ENCODE results near the gene SHROOM1.

GRCh38 chr5:132856011-132856410 is 25.6 kb upstream of the SHROOM1 start:
- TF ChIP-seq ZFX (CRISPR knock-in tag; IDR thresholded peaks at IDR 0.05) (no peak), ZNF174 (CRISPR knock-in tag; IDR thresholded peaks at IDR 0.05) (no peak), CTCF (IDR thresholded peaks at IDR 0.05 in 2 of 3, conservative IDR thresholded peaks at IDR 0.05 in 1 of 3; ENCODE audit: insufficient read depth in 2 of 3, low read depth in 1 of 3, low read length in 3 of 3) (no peak), SMAD4 (CRISPR knock-in tag; conservative IDR thresholded peaks at IDR 0.05) (no peak), POLR2A (conservative IDR thresholded peaks at IDR 0.05) (no peak), KAT8 (IDR thresholded peaks at IDR 0.05; ENCODE audit: low read depth) (no peak), CHCHD3 (CRISPR knock-in tag; IDR thresholded peaks at IDR 0.05) (no peak), HNRNPUL1 (IDR thresholded peaks at IDR 0.05; ENCODE audit: low read length) (no peak), POLR2G (IDR thresholded peaks at IDR 0.05; ENCODE audit: low read depth, low read length) (no peak)

Measured in K562 (cell line).